GM12878 (cell line): ENCODE data around the gene PAPOLA. TPM values are rescaled to one million over a fixed set of nuclear protein-coding genes. Genes with fewer than 3 reads are reported as not detected.

Source experiments
- ATAC-seq: fragments of 200-7000 bp; cut with Tn5 transposase; 3 replicates; pipeline ENCODE4 v1.9.1; 2020; ENCODE audit warnings: mild to moderate bottlenecking, moderate library complexity
- BruUV-seq: library from RNA; stranded (reverse); fragments of 400-500 nt; replicated peaks from 2 replicates; lab custom pipeline; 2021; lab: Mats Ljungman, UMichigan
- CTCF ChIA-PET: fragments of 300-600 bp; sonication (Branson Sonifier 250); formaldehyde crosslinking; extraction: SDS; loops from one replicate; lab custom pipeline; 2021; ENCODE audit warnings: inconsistent platforms; lab: Yijun Ruan, JAX
- POLR2A ChIA-PET: fragments of 350-600 bp; formaldehyde crosslinking; extraction: SDS; loops from one replicate; lab custom pipeline; 2021; ENCODE audit warnings: inconsistent platforms; lab: Charles Lee
- RAD21 ChIA-PET: fragments of 300-600 bp; sonication (Branson Sonifier 250); formaldehyde crosslinking; loops from one replicate; lab custom pipeline; 2023; ENCODE audit warnings: antibody characterized with exemption; ENCODE audit not compliant: unreplicated experiment; lab: Charles Lee
- SMC1A ChIA-PET: fragments of 300-600 bp; sonication (Branson Sonifier 250); formaldehyde crosslinking; loops from one replicate; lab custom pipeline; 2023; ENCODE audit not compliant: unreplicated experiment, uncharacterized antibody; lab: Charles Lee
- DNase-seq: peaks from one replicate; pipeline ENCODE4 v3.0.0-alpha.2; 2011; ENCODE audit warnings: low read depth, low spot score
- FAIRE-seq: peaks from 3 replicates; lab custom pipeline; 2011; peaks lifted over from hg19 to GRCh38; lab: Jason Lieb, UNC
- H2AFZ ChIP-seq: 2 replicates; pipeline ENCODE4 v1.6.0; 2011; ENCODE audit warnings: low read depth, low read length, control low read depth; ENCODE audit not compliant: control insufficient read depth
- H3K27ac ChIP-seq: 2 replicates; pipeline ENCODE4 v1.5.1; 2011; ENCODE audit warnings: control low read depth; ENCODE audit not compliant: control insufficient read depth, insufficient read depth
- H3K27me3 ChIP-seq, 2 experiments: replicated peaks in 1 of 2; 2 replicates each; pipeline versions ENCODE4 v1.6.0 to v1.6.1; 2011; ENCODE audit warnings: low read length in 1 of 2; ENCODE audit not compliant: control insufficient read depth in 2 of 2, insufficient read depth in 2 of 2
- H3K36me3 ChIP-seq, 2 experiments: 2 replicates each; pipeline ENCODE4 v1.5.1; 2011; ENCODE audit warnings: low read length in 1 of 2; ENCODE audit not compliant: control insufficient read depth in 2 of 2, insufficient read depth in 2 of 2
- H3K4me1 ChIP-seq: 2 replicates; pipeline ENCODE4 v1.6.1; 2011; ENCODE audit warnings: mild to moderate bottlenecking, low read length, moderate library complexity, mixed read lengths; ENCODE audit not compliant: control insufficient read depth, insufficient read depth
- H3K4me2 ChIP-seq: 2 replicates; pipeline ENCODE4 v1.6.0; 2011; ENCODE audit warnings: control low read depth; ENCODE audit not compliant: control insufficient read depth, insufficient read depth
- H3K4me3 ChIP-seq: fragments of 200-600 bp; sonication (generic); 2 replicates; pipeline ENCODE4 v1.5.1; 2016
- H3K79me2 ChIP-seq: 2 replicates; pipeline ENCODE4 v1.6.0; 2011; ENCODE audit warnings: low read length; ENCODE audit not compliant: control insufficient read depth, insufficient read depth
- H3K9ac ChIP-seq: 2 replicates; pipeline ENCODE4 v1.8.0; 2011; ENCODE audit warnings: low read length, control low read depth, mixed read lengths; ENCODE audit not compliant: control insufficient read depth, insufficient read depth
- H3K9me3 ChIP-seq: replicated peaks from 3 replicates; pipeline ENCODE4 v1.5.1; 2011; ENCODE audit warnings: mild to moderate bottlenecking, low read length; ENCODE audit not compliant: control insufficient read depth, insufficient read depth
- H4K20me1 ChIP-seq: 2 replicates; pipeline ENCODE4 v1.6.0; 2011; ENCODE audit not compliant: control insufficient read depth, insufficient read depth
- EGR1 ChIP-seq, 2 experiments: IDR thresholded peaks; 1 replicate in 1 of 2; 2 replicates in 1 of 2; pipeline ENCODE4 v1.6.1; 2011 to 2012; ENCODE audit warnings: low read depth in 2 of 2, low read length in 2 of 2, borderline replicate concordance in 1 of 2, mild to moderate bottlenecking in 1 of 2, moderate library complexity in 1 of 2
- FOXK2 ChIP-seq: fragments of 450-650 bp; IDR thresholded peaks from 2 replicates; pipeline ENCODE4 v1.6.1; 2017; ENCODE audit warnings: mild to moderate bottlenecking, moderate library complexity
- RELB ChIP-seq: fragments of 450-650 bp; IDR thresholded peaks from 2 replicates; pipeline ENCODE4 v1.6.1; 2017; ENCODE audit warnings: low read depth, mild to moderate bottlenecking, moderate library complexity
- YY1 ChIP-seq: IDR thresholded peaks from 2 replicates; pipeline ENCODE4 v1.6.1; 2011; ENCODE audit warnings: low read depth, mild to moderate bottlenecking, low read length
- ZBTB4 ChIP-seq: fragments of 450-650 bp; formaldehyde crosslinking; IDR thresholded peaks from 2 replicates; pipeline ENCODE4 v1.4.0; 2022; ENCODE audit warnings: mild to moderate bottlenecking, moderate library complexity
- WGBS: methylation state at CpG from one replicate; pipeline ENCODE4 v1.1.6; 2016; ENCODE audit warnings: low lambda C conversion rate; ENCODE audit not compliant: insufficient replicate concordance, insufficient coverage; ENCODE audit errors: missing lambda C conversion rate; 5-methylcytosine and 5-hydroxymethylcytosine counted together
- in situ Hi-C: fragments of 300-500 bp; cut with MboI; formaldehyde crosslinking; loops from 9 replicates; pipeline ENCODE4 v1.14.3; 2018; ENCODE audit warnings: mixed read lengths
- intact Hi-C: fragments of 100-400 bp; cut with micrococcal nuclease; formaldehyde crosslinking; loops from one replicate; pipeline ENCODE4 v1.14.2; 2022; ENCODE audit not compliant: unreplicated experiment
- polyA plus RNA-seq, 11 experiments: library from polyadenylated mRNA; depleted of rRNA in 4 of 11; unstranded in 6 of 11; stranded (reverse) in 5 of 11; fragments of >200 nt; fragmentation: Nextera tagmentation in 4 of 11; fragmentation: Illumina TruSeq in 1 of 11; extraction: Ambion mirVana in 4 of 11; extraction: Trizol in 1 of 11; gene quantifications; 1 replicate in 1 of 11; 2 replicates in 10 of 11; pipeline versions ENCODE4 v1.2.1 to v1.2.3, GENCODE V29; 2011 to 2016; ENCODE audit warnings: inconsistent platforms in 2 of 11, missing spikeins in 2 of 11, low read depth in 1 of 11
- total RNA-seq, 4 experiments: library from RNA; depleted of rRNA in 3 of 4; stranded (reverse); fragments of >200 nt in 3 of 4; fragmentation: Illumina TruSeq in 1 of 4; extraction: Trizol in 1 of 4; gene quantifications; 2 replicates each; pipeline versions ENCODE4 v1.2.1 to v1.2.3, GENCODE V29; 2013 to 2021

The PAPOLA gene
- total and polyA plus RNA-seq, 10 of the 15 experiments (the other 5 are each of a cell fraction or from before 2014, with no cell fraction given): 46.0 to 185 (median 114) TPM

- no peak for TF ChIP-seq RELB
- no peak for TF ChIP-seq YY1
Observed at GRCh38 chr14:96489327-96489726, 12.9 kb upstream of the PAPOLA start (continued).

- no peak overlapping the region for H3K4me2 ChIP-seq
- POLR2A ChIA-PET: no interaction called here
- H3K27ac ChIP-seq: no peak overlapping the region
Observed at GRCh38 chr14:96493178-96493577, 9.0 kb upstream of the PAPOLA start.

More at GRCh38 chr14:96493178-96493577, 9.0 kb upstream of the PAPOLA start:
- ChIA-PET CTCF (interaction anchor here (1.6 kb wide), 1 partner anchor 71 kb away, joined by 3 read pairs; no protein-coding TSS in a partner anchor), SMC1A (no interaction called here), RAD21 (no interaction called here)
- Histone ChIP-seq H3K9me3 (no peaks in the 10 kb centered on the region), H3K27me3 (no peaks in the 10 kb centered on the region), H3K4me3 (no peak overlapping the region), H3K4me1 (peaks cover 18% of the 10 kb centered on the region), H3K9ac (no peak overlapping the region), H3K79me2 (no peaks in the 10 kb centered on the region), H2AFZ (no peak overlapping the region), H3K36me3 (no peaks in the 10 kb centered on the region), H4K20me1 (no peaks in the 10 kb centered on the region)
- no peak for FAIRE-seq
- DNase-seq: no peak
- TF ChIP-seq ZBTB4 (CRISPR knock-in tag) (no peak), EGR1 (IDR thresholded peaks at IDR 0.05; ENCODE audit: borderline replicate concordance in 1 of 2, low read depth in 2 of 2, low read length in 2 of 2) (no peak), FOXK2 (no peak)
- ATAC-seq: no peak
- no TSS peak for BruUV-seq
- intact Hi-C loops (no loop called here), in situ Hi-C loops (no loop called here)
- WGBS: 0% methylated on average over 1 of the region's 1 CpG
